Renal cortex interstitium (tissue), 11 donors: ENCODE data around the gene ST3GAL5. TPM values are rescaled to one million over a fixed set of nuclear protein-coding genes. Genes with fewer than 3 reads are reported as not detected.
"Not testable (repeated sequence)": the region's sequence is repeated elsewhere in the genome, so short reads cannot be mapped to it uniquely, and the experiment has no call there.

ENCODE experiments used
- DNase-seq, 11 donors: peaks; one replicate each; pipeline ENCODE4 v3.0.0-alpha.2; 2013; ENCODE audit warnings: low read depth in 9 of 11, low spot score in 4 of 11; ENCODE audit errors: extremely low read depth in 1 of 11
- polyA plus RNA-seq, 3 donors: library from polyadenylated mRNA; unstranded; fragments of 120-200 nt; gene quantifications; one replicate each; pipeline ENCODE4 v1.2.1, GENCODE V29; 2013; ENCODE audit not compliant: insufficient read length in 3 of 3

ST3GAL5 gene
- polyA plus RNA-seq, 3 donors: 9.1 to 12.3 (median 10.1) TPM

DNA sequence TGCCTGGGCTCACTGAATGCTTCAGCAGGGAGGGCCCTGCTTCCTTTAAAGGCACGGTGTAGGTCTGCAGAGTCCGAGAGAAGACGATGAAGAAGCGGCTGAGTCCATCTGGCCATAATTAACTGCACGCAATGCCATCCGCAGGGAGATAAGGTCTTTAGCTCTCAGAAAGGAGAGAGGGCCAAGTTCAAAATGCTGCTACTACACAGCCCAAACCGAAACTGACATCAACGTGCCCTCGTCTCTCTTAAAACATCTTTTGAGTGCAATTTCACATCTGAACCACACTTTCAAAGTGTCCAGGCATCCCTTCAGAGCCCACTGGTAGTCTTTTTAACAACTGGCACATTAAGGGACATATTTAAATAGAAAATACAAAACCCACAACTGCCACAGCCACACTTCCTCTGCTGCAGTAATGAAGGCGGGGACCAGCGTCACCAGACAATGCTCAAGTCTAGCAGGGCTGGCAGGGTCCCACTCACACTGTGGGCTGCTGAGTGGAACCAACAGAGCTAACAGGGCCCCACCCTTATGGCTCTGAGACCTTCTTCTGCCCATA, 35.8 kb downstream of the ST3GAL5 start:
- no peak for DNase-seq

- no peak for DNase-seq
These were observed 36.5 kb downstream of the ST3GAL5 start for GRCh38 chr2:85852152-85852840.

DNA sequence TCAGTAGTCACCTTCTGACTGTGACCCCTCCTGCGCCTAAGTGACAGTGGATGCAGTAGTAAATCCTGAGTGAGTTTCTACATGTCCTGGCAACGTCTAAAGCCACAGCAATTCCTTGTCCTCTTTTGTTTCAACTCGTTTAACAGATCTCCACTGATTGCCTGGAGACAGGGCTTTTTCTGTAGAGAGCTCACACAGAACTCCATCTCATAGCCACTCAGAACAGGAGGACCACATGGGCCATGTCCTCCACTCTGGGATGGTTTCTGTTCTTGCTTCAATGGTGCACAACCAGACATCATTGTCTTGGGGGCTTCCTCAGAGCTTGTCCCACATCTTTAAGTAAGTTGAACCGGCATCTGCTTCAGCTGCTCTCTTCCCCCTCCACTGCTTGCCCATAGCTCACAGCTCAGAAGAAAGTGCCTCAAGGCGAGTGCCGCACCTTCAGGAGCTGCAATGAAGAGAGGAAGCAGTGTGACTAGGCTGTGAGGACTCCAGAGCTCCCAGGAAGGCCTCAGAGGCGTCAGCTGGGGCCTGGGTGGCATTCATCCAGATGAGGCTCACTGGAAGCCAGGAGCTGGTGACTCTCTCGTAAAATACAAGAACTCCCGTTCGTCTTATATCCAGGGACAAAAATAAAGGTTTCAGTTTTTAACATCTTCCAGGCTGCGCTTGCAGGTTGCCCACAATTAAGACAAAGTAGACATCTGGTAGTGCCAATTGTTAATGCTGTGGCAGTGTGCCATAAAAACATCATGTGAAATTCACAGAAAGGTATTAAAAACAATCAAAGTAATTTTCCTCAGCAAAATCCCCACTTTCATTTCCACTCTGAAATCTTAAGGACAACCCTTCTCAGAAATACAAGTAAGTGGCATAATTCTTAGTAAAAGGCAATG, 37.3 kb downstream of the ST3GAL5 start:
- no peak for DNase-seq

DNA sequence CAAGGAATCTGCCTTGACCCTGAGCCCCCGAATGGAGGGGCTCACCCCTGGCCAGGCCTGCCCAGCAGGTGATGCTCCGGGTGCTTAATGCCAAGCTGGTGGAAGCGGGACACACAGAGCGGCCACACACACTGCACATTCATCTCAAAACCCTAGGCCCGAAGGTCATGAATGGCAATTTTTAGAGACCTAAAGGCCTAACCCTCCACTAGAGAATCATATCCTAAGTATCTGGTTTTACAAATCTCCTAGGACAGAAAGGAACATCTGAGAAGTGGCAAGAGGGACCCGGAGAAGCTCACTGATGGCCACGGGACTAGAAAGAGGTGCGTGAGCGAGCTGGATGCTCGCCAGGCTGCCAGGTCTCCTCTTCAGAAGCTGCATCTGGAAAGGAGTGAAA, 38.3 kb downstream of the ST3GAL5 start:
- no peak for DNase-seq

DNA sequence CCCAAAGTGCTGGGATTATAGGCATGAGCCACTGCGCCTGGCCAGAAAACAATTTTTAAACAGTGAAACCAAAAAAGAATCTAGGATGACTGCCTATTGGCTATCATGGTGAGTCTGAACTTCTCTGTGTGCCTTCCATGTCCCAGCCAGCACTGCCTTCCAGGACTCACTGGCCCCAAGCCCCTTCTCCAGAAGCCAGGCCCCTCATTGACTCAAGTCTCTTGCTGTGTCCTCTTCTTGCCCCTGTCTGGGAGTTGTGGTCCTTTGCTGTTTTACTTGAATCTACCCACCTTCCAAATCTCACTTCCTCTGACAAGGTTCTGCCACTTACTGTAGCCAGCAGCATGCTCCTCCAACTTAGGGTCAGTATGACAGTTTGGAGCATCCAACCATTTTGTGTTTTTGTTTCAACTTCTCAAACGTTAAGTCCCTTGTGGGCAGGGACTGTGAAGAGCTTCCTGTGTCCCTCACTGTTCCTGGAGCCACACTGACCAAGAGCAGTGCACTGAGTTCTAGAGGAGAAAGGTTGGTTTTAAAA, 41.7 kb downstream of the ST3GAL5 start:
- DNase-seq: no peak

DNA sequence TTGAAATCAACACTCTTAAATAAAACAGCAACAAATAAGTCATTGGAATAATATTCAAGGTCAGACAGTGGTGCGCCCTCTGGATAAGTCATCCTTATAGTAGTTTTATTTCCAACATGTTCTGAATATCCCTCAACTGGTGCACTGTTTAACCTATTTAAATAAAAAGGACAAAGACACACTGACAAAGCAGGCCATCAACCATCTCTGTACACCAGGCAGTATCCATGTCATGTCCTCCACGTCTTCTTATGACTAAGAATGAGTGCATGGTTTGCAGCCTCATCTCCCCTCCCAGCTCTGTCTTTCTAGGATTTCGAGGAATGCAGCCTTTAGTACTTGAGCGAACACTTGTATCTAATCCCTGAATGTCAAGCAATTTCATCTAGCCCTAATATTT, 42.4 kb downstream of the ST3GAL5 start:
- DNase-seq: no peak

DNA sequence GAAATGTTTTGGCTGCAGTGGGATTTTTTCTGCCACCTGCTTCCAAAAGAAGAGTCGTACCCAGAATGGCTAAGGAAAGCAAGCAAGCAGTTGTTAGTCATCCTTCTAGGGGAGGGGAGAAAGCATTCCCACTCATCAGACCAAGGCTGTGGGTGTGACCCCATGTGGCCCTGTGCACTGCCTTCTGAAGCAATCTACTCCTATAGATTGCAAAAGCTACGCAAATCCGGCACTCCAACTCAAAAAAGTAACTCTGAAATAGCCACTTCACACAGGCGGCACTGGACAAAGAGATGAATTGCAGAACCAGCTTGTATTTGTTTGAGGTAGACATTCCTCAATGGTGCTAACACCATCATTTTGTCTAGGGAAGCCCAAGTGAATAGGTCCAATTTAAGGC, 44.3 kb downstream of the ST3GAL5 start:
- DNase-seq: no peak

- DNase-seq: no peak
These were observed 45.2 kb downstream of the ST3GAL5 start for GRCh38 chr2:85843543-85843942.

GRCh38 chr2:85840091-85840490, 48.7 kb downstream of the ST3GAL5 start:
- no peak for DNase-seq

- no peak for DNase-seq
These were observed 49.3 kb downstream of the ST3GAL5 start for GRCh38 chr2:85839461-85839860.

DNA sequence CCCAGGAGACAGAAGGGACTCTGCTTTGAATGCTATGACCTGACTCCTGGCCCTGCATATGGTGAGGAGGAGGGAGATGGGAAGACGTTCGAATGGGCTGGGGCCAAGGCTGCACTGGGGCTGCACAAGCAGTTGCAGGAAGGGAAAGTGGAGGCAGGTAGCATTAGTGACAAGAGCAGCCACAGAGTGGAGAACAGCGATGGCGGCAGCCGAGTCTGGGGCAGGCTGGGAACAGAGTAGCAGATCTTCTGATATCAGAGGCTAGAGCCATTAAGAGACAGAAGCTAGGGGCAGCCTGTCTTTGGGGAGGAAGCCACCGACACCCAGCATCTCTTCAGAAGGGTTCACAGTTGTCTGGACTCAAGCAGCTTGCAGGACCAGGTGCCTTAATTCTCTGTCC, 50.1 kb downstream of the ST3GAL5 start:
- DNase-seq: no peak

GRCh38 chr2:85838181-85838580, 50.6 kb downstream of the ST3GAL5 start:
- no peak for DNase-seq

DNA sequence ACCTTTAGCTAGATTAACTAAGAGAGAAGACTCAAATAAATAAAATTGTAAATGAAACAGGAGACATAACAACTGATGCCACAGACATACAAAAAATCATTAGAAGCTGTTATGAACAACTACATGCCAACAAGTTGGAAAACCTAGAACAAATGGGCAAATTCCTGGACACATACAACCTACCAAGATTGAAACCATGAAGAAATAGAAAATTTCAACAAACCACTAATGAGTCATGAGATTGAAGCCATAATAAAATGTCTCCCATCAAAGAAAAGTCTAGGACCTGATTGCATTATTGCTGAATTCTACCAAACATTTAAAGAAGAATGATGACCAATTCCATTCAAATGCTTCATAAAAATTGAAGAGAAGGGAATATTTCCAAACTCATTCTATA, 54.3 kb downstream of the ST3GAL5 start:
- no peak for DNase-seq

- DNase-seq: no peak
These were observed 57.1 kb downstream of the ST3GAL5 start for GRCh38 chr2:85831735-85832134.

DNA sequence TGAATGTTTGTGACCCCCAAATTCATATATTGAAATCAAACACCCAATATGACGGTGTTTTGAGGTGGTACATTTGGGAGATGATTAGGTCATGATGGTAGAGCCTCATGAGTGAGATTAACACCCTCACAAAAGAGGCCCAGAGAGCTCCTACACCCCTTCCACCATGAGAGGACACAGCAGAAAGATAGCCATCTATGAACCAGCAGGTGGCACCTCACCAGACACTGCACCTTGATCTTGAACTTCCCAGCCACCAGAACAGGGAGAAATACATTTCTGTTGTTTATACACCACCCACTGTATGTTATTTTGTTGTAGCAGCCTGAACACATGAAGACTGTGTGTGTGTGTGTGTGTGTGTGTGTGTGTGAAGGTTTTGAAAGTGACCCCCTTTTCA, 58.1 kb downstream of the ST3GAL5 start:
- no peak for DNase-seq

DNA sequence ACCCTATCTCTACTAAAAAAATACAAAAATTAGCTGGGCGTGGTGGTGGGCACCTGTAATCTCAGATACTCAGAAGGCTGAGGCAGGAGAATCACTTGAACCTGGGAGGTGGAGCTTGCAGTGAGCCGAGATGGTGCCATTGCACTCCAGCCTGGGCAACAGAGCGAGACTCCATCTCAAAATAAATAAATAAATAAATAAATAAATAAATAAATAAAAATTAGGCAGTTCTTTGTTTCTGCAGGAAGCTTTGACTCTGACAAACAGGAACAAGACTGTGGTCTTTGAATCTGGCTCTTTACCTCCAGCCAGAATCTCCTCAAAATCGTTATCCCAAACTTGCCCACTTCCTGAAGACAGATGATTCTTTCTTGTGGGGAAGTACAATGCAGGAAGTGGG, 59.4 kb downstream of the ST3GAL5 start:
- DNase-seq: not testable (repeated sequence)

- DNase-seq: no peak
These were observed 60.1 kb downstream of the ST3GAL5 start for GRCh38 chr2:85828725-85829124.

- DNase-seq: no peak
These were observed 60.8 kb downstream of the ST3GAL5 start for GRCh38 chr2:85827879-85828569.
